ENCODE measurements around the gene THAP3. TPM values are rescaled to one million over a fixed set of nuclear protein-coding genes. Genes with fewer than 3 reads are reported as not detected.

Gene THAP3
- total RNA-seq, 6 donors from 2014 or later: 7.7 to 26.2 (median 17.3) TPM

DNA sequence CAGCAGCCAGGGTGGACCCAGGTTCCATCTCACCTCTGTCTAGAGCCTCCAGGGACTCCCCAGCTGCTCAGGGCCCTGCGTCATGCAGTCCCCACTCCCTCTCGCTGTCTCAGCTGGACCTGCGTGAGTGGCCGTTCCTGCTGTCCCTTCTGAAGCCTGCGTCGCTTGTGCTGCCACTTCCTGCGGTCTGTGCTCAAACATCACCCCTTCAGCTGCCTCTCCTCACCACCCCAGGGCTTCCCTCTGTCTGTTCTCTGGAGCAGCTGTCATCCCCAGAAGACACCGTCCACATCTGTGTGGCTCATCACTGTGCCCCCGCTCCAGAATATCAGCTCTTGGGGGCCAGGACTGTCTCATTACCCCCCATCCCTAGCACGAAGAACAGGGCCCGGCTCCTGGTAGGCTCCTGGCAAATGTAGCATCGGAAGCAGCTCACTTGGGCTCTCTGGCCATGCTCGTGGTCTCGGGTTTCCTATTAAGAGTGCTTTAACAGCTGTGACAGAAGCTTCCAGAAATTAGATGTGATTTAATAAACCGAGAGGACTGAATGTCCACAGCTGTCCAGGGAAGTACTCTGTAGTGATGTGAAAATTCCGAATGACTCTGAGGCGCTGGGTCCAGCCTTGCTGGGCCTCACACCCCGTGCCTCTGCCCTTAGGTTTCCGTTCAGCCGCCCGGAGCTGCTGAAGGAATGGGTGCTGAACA lies 3.3 kb downstream of the THAP3 start:
- WGBS, 2 donors: 93 to 94% methylated on average over 17 to 21 of the region's 21 CpGs
- Histone ChIP-seq H3K27ac (no peak overlapping the region), H3K9me3 (no peaks in the 10 kb centered on the region), H3K4me1 (peaks cover 14 to 31% (median 22%) of the 10 kb centered on the region in 4 donors), H3K27me3 (no peaks in the 10 kb centered on the region), H3K36me3 (peaks cover 12 to 59% (median 38%) of the 10 kb centered on the region in 4 donors), H3K4me3 (no peak overlapping the region)
- TF ChIP-seq, protein P1, sequence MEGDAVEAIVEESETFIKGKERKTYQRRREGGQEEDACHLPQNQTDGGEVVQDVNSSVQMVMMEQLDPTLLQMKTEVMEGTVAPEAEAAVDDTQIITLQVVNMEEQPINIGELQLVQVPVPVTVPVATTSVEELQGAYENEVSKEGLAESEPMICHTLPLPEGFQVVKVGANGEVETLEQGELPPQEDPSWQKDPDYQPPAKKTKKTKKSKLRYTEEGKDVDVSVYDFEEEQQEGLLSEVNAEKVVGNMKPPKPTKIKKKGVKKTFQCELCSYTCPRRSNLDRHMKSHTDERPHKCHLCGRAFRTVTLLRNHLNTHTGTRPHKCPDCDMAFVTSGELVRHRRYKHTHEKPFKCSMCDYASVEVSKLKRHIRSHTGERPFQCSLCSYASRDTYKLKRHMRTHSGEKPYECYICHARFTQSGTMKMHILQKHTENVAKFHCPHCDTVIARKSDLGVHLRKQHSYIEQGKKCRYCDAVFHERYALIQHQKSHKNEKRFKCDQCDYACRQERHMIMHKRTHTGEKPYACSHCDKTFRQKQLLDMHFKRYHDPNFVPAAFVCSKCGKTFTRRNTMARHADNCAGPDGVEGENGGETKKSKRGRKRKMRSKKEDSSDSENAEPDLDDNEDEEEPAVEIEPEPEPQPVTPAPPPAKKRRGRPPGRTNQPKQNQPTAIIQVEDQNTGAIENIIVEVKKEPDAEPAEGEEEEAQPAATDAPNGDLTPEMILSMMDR (IDR thresholded peaks at IDR 0.05): no peak
- no peak for TF ChIP-seq POLR2AphosphoS5 (IDR thresholded peaks at IDR 0.05)
- no peak for TF ChIP-seq POLR2A (IDR thresholded peaks at IDR 0.05)
- TF ChIP-seq EP300 (IDR thresholded peaks at IDR 0.05): no peak
- no peak for DNase-seq
- ATAC-seq (ENCODE audit: low FRiP score in 2 of 2): no peak

DNA sequence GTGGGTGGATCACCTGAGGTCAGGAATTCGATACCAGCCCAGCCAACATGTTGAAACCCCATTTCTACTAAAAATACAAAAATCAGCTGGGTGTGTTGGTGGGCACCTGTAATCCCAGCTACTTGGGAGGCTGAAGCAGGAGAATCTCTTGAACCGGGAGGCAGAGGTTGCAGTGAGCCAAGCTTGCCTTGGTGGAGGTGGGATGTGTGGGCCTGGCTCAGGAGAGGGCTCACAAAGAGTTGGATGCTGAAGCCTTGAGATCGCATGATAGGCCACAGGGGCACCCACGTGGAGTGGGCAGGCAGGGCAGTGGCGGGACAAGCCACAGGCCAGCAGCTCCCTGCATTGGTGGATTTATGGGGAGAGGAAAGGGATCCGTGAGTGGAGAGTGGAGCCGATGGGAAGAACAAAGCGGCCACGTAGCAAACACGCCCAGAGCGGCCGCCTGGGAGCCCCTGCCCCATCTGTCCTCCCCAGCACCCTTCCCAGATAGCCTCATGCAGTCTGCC lies 4.4 kb downstream of the THAP3 start:
- DNase-seq: peak in 1 of 2 donors; percentile 56
- peaks cover 19 to 64% (median 48%) of the 10 kb centered on the region in 4 donors for H3K36me3 ChIP-seq
- no peaks in the 10 kb centered on the region for H3K27me3 ChIP-seq
- H3K4me1 ChIP-seq: peaks cover 14 to 31% (median 22%) of the 10 kb centered on the region in 4 donors
- ATAC-seq (ENCODE audit: low FRiP score in 2 of 2): no peak
- no peaks in the 10 kb centered on the region for H3K9me3 ChIP-seq
- WGBS, 2 donors: 90 to 91% methylated on average over 12 of the region's 12 CpGs
- no peak overlapping the region for H3K4me3 ChIP-seq
- no peak overlapping the region for H3K27ac ChIP-seq
- TF ChIP-seq POLR2AphosphoS5 (IDR thresholded peaks at IDR 0.05) (no peak), POLR2A (IDR thresholded peaks at IDR 0.05) (no peak), EP300 (IDR thresholded peaks at IDR 0.05) (no peak)
- TF ChIP-seq, protein P1 (IDR thresholded peaks at IDR 0.05): no peak

DNA sequence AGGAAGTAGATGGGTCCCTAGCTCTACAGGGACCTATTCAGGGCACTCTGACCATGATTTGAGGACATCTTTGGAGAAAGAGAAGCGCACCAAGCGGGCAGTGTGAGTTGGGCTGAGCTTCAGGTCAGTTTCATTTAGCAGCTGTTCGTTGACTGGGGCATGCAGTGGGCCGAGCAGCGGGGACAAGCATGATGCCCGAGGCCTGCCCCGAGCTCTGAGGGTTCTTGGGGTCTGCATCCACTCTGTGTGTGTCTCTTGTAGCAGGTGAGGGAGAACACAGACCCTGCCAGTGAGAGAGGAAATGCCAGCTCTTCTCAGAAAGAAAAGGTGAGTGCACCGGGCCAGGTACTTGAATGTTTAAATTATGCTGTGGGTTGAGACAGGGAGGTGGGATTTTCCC lies 5.4 kb downstream of the THAP3 start:
- no peaks in the 10 kb centered on the region for H3K27me3 ChIP-seq
- peaks cover 23 to 74% (median 58%) of the 10 kb centered on the region in 4 donors for H3K36me3 ChIP-seq
- DNase-seq (peak in 1 of 2 donors; percentile 50), ATAC-seq (ENCODE audit: low FRiP score in 2 of 2) (no peak)
- 92 to 94% methylated on average over 8 of the region's 8 CpGs for WGBS, 2 donors
- TF ChIP-seq POLR2A (IDR thresholded peaks at IDR 0.05): no peak
- TF ChIP-seq, protein P1 (IDR thresholded peaks at IDR 0.05): no peak
- no peak for TF ChIP-seq POLR2AphosphoS5 (IDR thresholded peaks at IDR 0.05)
- peaks cover 14 to 23% (median 16%) of the 10 kb centered on the region in 4 donors for H3K4me1 ChIP-seq
- no peaks in the 10 kb centered on the region for H3K9me3 ChIP-seq
- no peak overlapping the region for H3K27ac ChIP-seq
- no peak overlapping the region for H3K4me3 ChIP-seq

DNA sequence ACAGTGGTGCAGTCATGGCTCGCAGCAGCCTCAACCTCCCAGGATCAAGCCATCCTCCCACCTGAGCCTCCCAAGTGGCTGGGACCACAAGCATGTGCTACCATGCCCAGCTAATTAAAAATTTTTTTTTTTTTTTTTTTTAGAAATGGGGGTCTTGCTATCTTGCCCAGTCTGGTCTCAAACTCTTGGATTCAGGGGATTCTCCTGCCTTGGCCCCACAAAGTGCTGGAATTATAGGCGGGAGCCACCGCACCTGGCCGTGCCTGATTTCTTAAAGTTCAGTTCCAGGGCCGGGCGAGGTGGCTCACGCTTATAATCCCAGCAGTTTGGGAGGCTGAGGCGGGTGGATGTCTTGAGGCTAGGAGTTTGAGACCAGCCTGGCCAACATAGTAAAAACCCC lies 6.4 kb downstream of the THAP3 start:
- 97 to 99% methylated on average over 8 of the region's 8 CpGs for WGBS, 2 donors
- TF ChIP-seq, protein P1 (IDR thresholded peaks at IDR 0.05): no peak
- no peak for TF ChIP-seq POLR2AphosphoS5 (IDR thresholded peaks at IDR 0.05)
- TF ChIP-seq EP300 (IDR thresholded peaks at IDR 0.05): no peak
- no peak for TF ChIP-seq POLR2A (IDR thresholded peaks at IDR 0.05)
- H3K9me3 ChIP-seq: no peaks in the 10 kb centered on the region
- no peak for DNase-seq
- no peaks in the 10 kb centered on the region for H3K27me3 ChIP-seq
- H3K4me1 ChIP-seq: peaks cover 12 to 18% (median 13%) of the 10 kb centered on the region in 4 donors
- no peak overlapping the region for H3K4me3 ChIP-seq
- peaks cover 25 to 85% (median 68%) of the 10 kb centered on the region in 4 donors for H3K36me3 ChIP-seq
- ATAC-seq (ENCODE audit: low FRiP score in 2 of 2): no peak
- no peak overlapping the region for H3K27ac ChIP-seq

All from upper lobe of left lung (tissue), 6 donors.